Esophagus squamous epithelium (tissue), 5 donors: ENCODE data around the gene SIRPG. TPM values are rescaled to one million over a fixed set of nuclear protein-coding genes. Genes with fewer than 3 reads are reported as not detected.

Source experiments
- DNase-seq: peaks from one replicate; lab custom pipeline; 2025; lab: John Stamatoyannopoulos, UW
- H3K27ac ChIP-seq, 4 donors: fragments of 200-600 bp; sonication (generic); one replicate each; pipeline ENCODE4 v1.5.1; 2016 to 2019; ENCODE audit warnings: mild to moderate bottlenecking in 1 of 4
- H3K27me3 ChIP-seq, 4 donors: fragments of 200-600 bp; sonication (generic); 1 replicate in 3 of 4; 2 replicates in 1 of 4; pipeline versions ENCODE4 v1.5.1 to v1.6.0; 2017 to 2021; ENCODE audit warnings: antibody characterized with exemption in 1 of 4
- H3K36me3 ChIP-seq, 3 donors: fragments of 200-600 bp; sonication (generic); one replicate each; pipeline ENCODE4 v1.5.1; 2016 to 2019
- H3K4me1 ChIP-seq, 3 donors: fragments of 200-600 bp; sonication (generic); one replicate each; pipeline ENCODE4 v1.5.1; 2017 to 2019
- H3K4me3 ChIP-seq, 4 donors: fragments of 200-600 bp; sonication (generic); 1 replicate in 3 of 4; 2 replicates in 1 of 4; pipeline ENCODE4 v1.5.1; 2016 to 2019; ENCODE audit warnings: mild to moderate bottlenecking in 2 of 4, moderate library complexity in 1 of 4
- H3K9me3 ChIP-seq, 3 donors: fragments of 200-600 bp; sonication (generic); one replicate each; pipeline ENCODE4 v1.5.1; 2016 to 2019
- POLR2A ChIP-seq, 4 donors: fragments of 450-650 bp; IDR thresholded peaks; one replicate each; pipeline ENCODE4 v1.6.1; 2017; ENCODE audit warnings: antibody characterized with exemption in 4 of 4, mild to moderate bottlenecking in 4 of 4, moderate library complexity in 3 of 4
- WGBS, 2 donors: methylation state at CpG; one replicate each; pipeline ENCODE4 v1.1.5; 2018; 5-methylcytosine and 5-hydroxymethylcytosine counted together
- intact Hi-C: fragments of 100-400 bp; cut with DNase I; formaldehyde crosslinking; loops from one replicate; pipeline ENCODE4 v1.15.0; 2022
- total RNA-seq, 4 donors: library from RNA; depleted of rRNA; stranded (reverse); fragments of >200 nt; gene quantifications; one replicate each; pipeline ENCODE4 v1.1.0, GENCODE V29; 2016
- TF ChIP-seq, protein P1 (sequence below), 6 experiments: fragments of 450-650 bp in 4 of 6; fragments of 200-600 bp in 2 of 6; sonication (generic) in 2 of 6; IDR thresholded peaks; one replicate each; pipeline ENCODE4 v1.5.1; 2016 to 2019; ENCODE audit warnings: antibody characterized with exemption in 6 of 6, mild to moderate bottlenecking in 4 of 6, moderate library complexity in 4 of 6
- donor health status: DM: yes; HTN: yes; CAD: no.

The SIRPG gene
- total RNA-seq, 4 donors from 2014 or later: 1.1 to 1.7 (median 1.5) TPM; not detected in 1

DNA sequence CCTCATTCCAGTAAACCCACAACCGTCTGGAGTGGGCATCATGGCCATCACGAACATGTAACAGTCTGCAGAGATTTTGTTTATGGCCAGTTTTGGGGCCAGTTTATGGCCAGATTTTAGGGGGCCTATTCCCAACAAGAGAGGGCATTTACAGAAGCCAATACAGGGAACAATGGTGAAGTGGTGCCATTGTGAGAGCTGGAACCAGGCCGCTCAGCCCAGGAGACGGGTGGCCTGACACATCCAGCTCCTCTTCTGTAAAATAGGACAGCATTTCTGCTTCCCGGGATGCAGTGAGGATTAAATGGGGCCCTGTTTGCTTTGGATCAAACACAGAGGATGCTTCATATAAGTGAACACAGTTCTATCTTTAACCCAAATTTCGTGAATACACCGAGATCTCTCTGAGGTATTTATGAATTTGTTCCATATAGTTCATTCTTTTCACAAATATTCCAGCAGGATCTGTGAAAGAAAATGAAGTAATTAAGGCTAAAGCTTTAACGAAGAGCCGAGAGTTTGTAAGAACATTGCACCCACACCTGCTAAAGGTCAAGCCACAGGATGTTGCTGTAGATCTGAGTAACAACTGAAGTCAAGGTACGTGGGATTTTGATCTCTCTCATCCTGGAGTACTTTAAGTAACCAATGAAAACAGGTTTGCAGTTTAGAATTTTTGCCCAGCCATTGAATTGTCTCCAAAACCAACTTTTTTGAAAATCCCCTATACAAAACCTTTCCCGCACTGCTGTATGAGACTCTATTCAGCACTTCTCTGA is 14.5 kb upstream of the SIRPG start:
- Histone ChIP-seq H3K4me3 (no peak overlapping the region), H3K27ac (no peak overlapping the region), H3K4me1 (no peaks in the 10 kb centered on the region), H3K27me3 (peaks cover 0 to 29% (median 0%) of the 10 kb centered on the region in 4 donors), H3K9me3 (no peaks in the 10 kb centered on the region), H3K36me3 (no peaks in the 10 kb centered on the region)
- intact Hi-C loops: no loop called here
- WGBS, 2 donors: 79 to 86% methylated on average over 9 to 11 of the region's 11 CpGs
- TF ChIP-seq, protein P1, sequence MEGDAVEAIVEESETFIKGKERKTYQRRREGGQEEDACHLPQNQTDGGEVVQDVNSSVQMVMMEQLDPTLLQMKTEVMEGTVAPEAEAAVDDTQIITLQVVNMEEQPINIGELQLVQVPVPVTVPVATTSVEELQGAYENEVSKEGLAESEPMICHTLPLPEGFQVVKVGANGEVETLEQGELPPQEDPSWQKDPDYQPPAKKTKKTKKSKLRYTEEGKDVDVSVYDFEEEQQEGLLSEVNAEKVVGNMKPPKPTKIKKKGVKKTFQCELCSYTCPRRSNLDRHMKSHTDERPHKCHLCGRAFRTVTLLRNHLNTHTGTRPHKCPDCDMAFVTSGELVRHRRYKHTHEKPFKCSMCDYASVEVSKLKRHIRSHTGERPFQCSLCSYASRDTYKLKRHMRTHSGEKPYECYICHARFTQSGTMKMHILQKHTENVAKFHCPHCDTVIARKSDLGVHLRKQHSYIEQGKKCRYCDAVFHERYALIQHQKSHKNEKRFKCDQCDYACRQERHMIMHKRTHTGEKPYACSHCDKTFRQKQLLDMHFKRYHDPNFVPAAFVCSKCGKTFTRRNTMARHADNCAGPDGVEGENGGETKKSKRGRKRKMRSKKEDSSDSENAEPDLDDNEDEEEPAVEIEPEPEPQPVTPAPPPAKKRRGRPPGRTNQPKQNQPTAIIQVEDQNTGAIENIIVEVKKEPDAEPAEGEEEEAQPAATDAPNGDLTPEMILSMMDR (IDR thresholded peaks at IDR 0.05): no peak
- no peak for TF ChIP-seq POLR2A (IDR thresholded peaks at IDR 0.05)
- no peak for DNase-seq

DNA sequence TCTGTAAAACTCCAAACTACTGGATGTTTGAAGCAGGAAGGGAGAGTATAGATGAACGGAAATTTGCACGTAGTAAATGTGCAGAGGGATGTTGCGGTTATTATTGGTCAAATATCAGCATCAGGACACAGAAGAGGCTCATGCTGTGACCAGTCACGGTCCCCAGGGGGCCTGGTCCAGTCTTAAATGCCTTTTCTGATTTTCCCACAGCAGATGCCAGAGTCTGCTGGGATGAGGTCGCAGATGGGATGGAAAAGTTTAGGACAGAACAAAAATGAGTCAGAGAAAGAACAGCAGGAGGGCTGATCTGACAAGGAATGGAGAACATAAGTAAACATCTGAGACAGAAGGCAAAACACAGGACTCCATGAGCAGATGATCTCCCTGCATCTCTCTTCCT is 11.7 kb upstream of the SIRPG start:
- Histone ChIP-seq H3K9me3 (no peaks in the 10 kb centered on the region), H3K4me1 (no peaks in the 10 kb centered on the region), H3K4me3 (no peak overlapping the region), H3K27me3 (peaks cover 0 to 13% (median 0%) of the 10 kb centered on the region in 4 donors), H3K27ac (peak overlapping the region in 1 of 4 donors; percentile 7), H3K36me3 (no peaks in the 10 kb centered on the region)
- 59 to 75% methylated on average over 5 of the region's 5 CpGs for WGBS, 2 donors
- no peak for DNase-seq
- intact Hi-C loops: no loop called here
- TF ChIP-seq POLR2A (IDR thresholded peaks at IDR 0.05): no peak
- TF ChIP-seq, protein P1 (IDR thresholded peaks at IDR 0.05): no peak

DNA sequence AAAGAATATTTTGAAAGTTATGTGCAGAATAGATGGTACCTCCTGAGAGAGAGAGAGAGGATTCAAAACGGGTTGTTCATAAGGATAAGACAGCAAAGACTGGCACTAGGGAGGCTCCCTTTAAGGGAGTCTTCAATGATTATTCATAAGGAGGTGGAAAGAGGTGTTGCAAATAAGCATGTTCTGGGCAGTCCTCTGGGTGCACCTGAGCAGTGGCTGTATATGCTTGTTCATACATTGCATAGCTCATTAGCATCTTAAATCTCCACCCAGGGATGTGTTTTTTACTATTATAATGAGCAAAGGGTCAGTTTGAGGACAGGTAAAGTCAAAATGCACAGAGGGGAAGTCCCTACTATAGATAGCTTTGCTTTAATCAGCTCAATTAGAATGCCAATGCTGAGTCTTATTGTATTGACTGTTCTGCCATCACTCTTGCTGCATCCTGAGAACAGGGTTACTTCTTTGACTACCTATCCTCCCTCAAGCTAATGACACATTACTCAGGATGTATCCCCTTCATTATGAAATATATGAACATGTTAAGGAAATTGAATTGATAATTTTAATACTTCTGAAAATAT is 10.0 kb upstream of the SIRPG start:
- 31 to 71% methylated on average over 1 of the region's 1 CpG for WGBS, 2 donors
- Histone ChIP-seq H3K27ac (no peak overlapping the region), H3K36me3 (no peaks in the 10 kb centered on the region), H3K4me1 (no peaks in the 10 kb centered on the region), H3K9me3 (no peaks in the 10 kb centered on the region), H3K27me3 (peaks cover 0 to 10% (median 0%) of the 10 kb centered on the region in 4 donors), H3K4me3 (no peak overlapping the region)
- TF ChIP-seq, protein P1 (IDR thresholded peaks at IDR 0.05): no peak
- TF ChIP-seq POLR2A (IDR thresholded peaks at IDR 0.05): no peak
- no peak for DNase-seq
- intact Hi-C loops: no loop called here

DNA sequence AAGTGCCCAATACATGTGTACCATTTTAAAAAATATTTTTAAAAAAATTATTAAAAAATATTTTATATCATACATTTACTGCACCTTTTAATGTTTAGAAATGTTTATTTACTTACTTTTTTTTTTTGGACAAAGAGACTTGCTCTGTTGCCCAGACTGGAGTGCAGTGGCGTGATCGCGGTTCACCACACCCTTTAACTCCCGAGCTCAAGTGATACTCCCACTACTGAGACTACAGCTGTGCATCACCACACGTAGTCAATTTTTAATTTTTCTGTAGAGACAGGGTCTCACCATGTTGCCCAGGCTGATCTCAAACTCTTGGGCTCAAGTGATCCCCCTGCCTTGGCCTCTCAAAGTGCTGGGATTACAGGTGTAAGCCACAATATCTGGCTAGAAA is 9.2 kb upstream of the SIRPG start:
- intact Hi-C loops: no loop called here
- TF ChIP-seq, protein P1 (IDR thresholded peaks at IDR 0.05): no peak
- TF ChIP-seq POLR2A (IDR thresholded peaks at IDR 0.05): no peak
- Histone ChIP-seq H3K4me1 (no peaks in the 10 kb centered on the region), H3K9me3 (no peaks in the 10 kb centered on the region), H3K36me3 (no peaks in the 10 kb centered on the region), H3K4me3 (no peak overlapping the region), H3K27ac (no peak overlapping the region), H3K27me3 (peaks cover 0 to 10% (median 0%) of the 10 kb centered on the region in 4 donors)
- 65 to 70% methylated on average over 4 to 5 of the region's 5 CpGs for WGBS, 2 donors
- DNase-seq: no peak

DNA sequence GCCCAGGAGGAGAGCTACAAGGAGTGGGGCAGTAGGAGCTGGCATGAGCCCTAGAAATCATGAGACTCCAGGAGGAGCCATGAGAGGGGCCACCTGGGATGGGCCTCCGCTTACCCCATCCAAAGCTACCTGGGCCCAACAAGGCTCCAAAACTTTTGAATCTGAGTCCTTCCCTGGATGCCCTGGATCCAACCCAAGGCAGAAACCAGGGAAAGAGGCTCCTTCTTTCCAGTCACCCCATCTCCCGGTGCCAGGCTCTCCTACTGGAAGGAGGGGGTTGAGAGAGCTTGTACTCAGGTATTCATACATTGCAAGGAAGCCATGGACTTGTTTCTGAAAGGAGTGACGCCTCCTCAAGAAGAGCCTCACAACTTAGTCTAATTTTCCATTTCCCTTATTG is 7.8 kb upstream of the SIRPG start:
- Histone ChIP-seq H3K4me3 (no peak overlapping the region), H3K9me3 (no peaks in the 10 kb centered on the region), H3K27ac (no peak overlapping the region), H3K27me3 (peaks cover 0 to 10% (median 0%) of the 10 kb centered on the region in 4 donors), H3K36me3 (no peaks in the 10 kb centered on the region), H3K4me1 (no peaks in the 10 kb centered on the region)
- intact Hi-C loops: no loop called here
- no peak for DNase-seq
- TF ChIP-seq, protein P1 (IDR thresholded peaks at IDR 0.05): no peak
- no peak for TF ChIP-seq POLR2A (IDR thresholded peaks at IDR 0.05)
- WGBS, 2 donors: 78 to 83% methylated on average over 2 to 3 of the region's 3 CpGs
